ENCODE results near the gene EPB41L2.

- TF ChIP-seq CTCF (IDR thresholded peaks at IDR 0.05), result no peak
- TF ChIP-seq MAX (CRISPR knock-in tag; IDR thresholded peaks at IDR 0.05), result no peak
- TF ChIP-seq FOXJ3 (CRISPR knock-in tag; IDR thresholded peaks at IDR 0.05; ENCODE audit: borderline replicate concordance), result no peak
- no peak for TF ChIP-seq ERG (CRISPR knock-in tag; IDR thresholded peaks at IDR 0.05)
- no peak for TF ChIP-seq NFYB (CRISPR knock-in tag; conservative IDR thresholded peaks at IDR 0.05; ENCODE audit: low read depth)
- no peak for TF ChIP-seq USF1 (CRISPR knock-in tag; IDR thresholded peaks at IDR 0.05)
- no peak for TF ChIP-seq HMGXB4 (CRISPR knock-in tag; IDR thresholded peaks at IDR 0.05)
- TF ChIP-seq IRF2 (CRISPR knock-in tag; IDR thresholded peaks at IDR 0.05; ENCODE audit: borderline replicate concordance, low read depth), result no peak
- TF ChIP-seq TCF7 (CRISPR knock-in tag; IDR thresholded peaks at IDR 0.05; ENCODE audit: low read depth), result no peak
- TF ChIP-seq TEAD1 (CRISPR knock-in tag; IDR thresholded peaks at IDR 0.05), result no peak
- TF ChIP-seq NFATC4 (CRISPR knock-in tag; IDR thresholded peaks at IDR 0.05), result no peak
- TF ChIP-seq CREB1 (CRISPR knock-in tag; IDR thresholded peaks at IDR 0.05), result no peak
- TF ChIP-seq ATF2 (CRISPR knock-in tag; IDR thresholded peaks at IDR 0.05; ENCODE audit: borderline replicate concordance, low read depth), result no peak
Observed at GRCh38 chr6:130833569-130833968, 229.5 kb downstream of the EPB41L2 start.
